ENCODE data around the gene SLC49A3.
"Not testable (repeated sequence)": the region's sequence is repeated elsewhere in the genome, so short reads cannot be mapped to it uniquely, and the experiment has no call there.

SLC49A3 gene

DNA sequence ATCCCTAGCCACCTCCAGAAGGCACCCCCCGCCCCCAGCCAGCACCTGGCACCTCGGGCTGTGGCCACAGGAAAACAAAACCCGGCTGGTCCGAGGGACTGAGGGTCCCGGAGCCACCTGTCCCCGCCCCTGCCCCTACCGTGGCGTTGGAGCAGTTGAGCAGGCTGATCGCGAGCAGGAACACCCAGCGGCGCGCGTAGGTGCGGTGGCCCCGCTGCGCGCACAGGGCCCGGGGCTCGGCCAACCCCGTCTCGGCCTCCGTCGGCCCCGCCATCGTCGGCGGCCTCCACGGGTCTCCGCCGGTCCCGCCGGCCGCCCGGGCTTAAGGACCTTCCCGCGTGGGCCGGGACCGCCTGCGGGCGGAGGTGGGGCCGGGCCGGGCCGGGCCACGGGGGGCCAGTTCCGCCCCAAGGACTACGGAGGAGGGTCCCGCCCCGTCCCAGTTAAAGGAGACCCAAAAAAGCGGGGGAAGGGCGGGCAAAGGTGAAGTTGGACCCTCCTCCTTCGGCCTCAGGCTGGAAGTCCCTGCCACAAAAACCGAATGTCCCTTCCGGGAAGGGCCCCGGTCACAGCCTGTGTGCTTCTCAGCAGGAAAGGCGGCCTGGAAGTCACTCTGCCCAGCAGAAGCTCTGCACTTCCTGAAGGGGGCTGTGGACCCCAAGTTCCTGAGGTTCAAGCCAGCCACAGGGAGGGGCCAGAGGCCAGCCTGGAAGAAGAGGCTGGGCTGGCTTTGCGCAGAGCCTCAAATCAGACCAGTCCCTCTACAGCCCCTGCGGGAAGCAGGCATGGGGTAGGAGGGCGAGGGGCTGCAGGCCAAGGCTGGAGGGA is at the start of gene SLC49A3:
Gene SLC49A3 (minus strand): TSS at position 298 of the 828 bp plus-strand sequence. CDS start 24 bp downstream, at position 274.
- DNase-seq, result peak; percentile 43

GRCh38 chr4:736561-736960 is 47.6 kb upstream of the SLC49A3 start:
- DNase-seq, result not testable (repeated sequence)

- no peak for DNase-seq
Observed at GRCh38 chr4:735583-735982, 46.6 kb upstream of the SLC49A3 start.

DNA sequence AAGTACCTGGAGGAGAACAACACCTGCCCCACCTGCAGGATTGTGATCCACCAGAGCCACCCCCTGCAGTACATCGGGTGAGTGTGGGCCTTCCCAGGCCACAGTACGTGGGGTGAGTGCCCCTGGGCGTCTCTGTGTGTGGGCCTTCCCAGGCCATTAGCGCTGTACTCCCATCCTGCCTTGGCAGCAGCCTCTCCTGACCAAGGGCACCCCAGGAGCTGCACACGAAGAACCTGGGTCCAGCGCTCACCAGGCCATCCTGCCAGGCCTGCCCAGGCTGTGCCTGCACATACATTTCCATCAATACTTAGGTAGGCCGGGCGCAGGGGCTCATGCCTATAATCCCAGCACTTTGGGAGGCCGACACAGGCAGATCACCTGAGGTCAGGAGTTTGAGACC is 46.0 kb upstream of the SLC49A3 start:
- DNase-seq, result no peak

GRCh38 chr4:734075-734474 is 45.1 kb upstream of the SLC49A3 start:
- DNase-seq, result no peak

DNA sequence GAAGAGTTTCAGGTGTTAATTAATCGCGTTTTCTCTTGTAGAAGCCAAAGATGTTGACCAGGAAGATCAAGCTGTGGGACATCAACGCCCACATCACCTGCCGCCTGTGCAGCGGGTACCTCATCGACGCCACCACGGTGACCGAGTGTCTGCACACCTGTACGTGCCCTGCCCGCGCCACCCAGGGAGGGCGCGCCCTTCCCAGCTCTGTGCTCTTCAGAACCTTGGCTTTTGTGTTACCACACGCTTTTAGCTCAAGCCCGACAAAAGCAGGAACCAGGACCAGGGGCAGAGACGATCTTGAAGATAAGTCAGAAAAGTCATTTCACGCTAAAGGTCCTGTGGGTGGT is 44.7 kb upstream of the SLC49A3 start:
- no peak for DNase-seq

DNA sequence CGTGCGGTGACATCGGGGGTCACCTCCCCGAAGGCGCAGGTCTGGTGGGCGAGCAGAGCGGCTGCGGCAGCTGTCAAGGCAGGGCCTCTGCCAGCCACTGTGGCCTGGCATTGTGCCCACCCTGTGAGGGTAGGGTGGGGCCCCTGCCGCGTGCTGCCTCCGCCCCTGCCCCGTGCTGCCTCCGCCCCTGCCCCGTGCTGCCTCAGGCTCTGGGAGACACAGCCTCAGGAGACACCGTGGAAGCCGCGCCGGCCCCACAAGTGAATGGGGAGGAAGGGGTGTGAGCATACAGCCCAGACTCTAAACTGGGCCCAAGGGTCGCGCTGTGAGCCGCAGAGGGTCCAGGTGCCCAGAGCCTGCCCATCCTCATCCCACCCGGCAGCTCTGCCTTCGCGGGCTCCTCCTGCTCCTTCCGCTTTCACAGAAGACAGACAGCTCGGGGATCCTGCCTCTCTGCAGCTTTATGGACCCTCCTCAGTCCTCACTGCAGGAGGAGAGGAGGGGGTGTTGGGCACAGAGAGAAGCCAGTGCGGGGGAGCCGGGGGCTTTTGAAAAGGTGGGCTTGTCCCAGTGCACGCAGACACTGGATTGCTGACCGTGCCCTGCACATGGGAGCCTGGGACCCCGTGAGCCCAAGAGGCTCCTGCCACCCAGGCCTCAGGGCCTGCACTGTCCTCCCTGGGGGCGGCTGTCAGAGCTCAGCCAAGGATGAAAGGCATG is 44.1 kb upstream of the SLC49A3 start:
- DNase-seq, result no peak

DNA sequence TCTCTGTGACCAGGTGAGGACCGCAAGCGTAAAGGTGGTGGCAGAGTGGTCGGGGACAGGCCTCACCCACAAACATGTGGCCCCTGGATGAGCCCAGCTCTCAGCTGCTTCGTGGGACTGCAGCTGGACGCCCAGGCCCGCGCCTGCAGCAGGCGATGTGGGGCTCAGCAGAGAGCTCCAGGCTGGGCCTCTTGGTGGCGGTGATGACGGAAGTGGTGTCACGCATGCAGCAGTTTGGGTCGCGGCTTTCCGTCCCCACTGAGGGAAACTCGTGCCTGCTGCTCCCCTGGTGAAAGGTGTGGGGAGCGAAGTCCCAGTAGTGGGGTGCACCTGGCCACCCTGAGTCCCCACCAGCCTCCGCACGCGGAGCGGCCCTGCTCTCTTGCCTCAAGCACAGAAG is 43.5 kb upstream of the SLC49A3 start:
- no peak for DNase-seq

DNA sequence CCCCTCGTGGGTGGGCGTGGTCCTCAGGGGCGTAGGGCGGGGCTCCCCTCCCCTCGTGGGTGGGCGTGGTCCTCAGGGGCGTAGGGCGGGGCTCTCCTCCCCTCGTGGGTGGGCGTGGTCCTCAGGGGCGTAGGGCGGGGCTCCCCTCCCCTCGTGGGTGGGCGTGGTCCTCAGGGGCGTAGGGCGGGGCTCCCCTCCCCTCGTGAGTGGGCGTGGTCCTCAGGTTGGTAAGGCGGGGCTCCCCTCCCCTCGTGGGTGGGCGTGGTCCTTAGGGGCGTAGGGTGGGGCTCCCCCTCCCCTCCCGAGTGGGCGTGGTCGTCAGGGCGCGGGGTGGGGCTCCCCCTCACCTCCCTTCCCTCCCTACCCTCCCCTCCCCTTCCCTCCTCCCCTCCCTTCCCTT is 43.0 kb upstream of the SLC49A3 start:
- not testable (repeated sequence) for DNase-seq

GRCh38 chr4:730946-731904 is 42.3 kb upstream of the SLC49A3 start:
- not testable (repeated sequence) for DNase-seq

DNA sequence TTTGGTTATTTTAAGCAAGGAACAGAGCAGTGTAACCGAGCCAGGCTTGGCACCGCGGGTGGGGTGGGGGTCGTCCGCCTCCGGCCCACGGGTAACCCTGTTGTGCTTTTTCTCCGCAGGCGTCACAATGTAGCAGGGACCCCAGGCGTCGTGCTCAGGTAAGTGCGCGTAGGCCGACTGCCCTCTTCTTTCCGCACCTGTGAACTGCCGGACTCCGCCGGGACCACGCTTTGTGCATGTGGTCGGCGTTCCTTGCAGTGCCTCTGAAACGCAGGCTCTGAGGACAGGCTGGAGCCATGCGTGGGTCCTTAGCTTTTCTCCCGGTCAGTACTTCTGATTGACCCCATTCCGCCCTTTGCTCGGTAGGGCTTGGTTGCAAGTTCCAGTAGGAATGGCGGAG is 41.6 kb upstream of the SLC49A3 start:
- DNase-seq, result no peak

DNA sequence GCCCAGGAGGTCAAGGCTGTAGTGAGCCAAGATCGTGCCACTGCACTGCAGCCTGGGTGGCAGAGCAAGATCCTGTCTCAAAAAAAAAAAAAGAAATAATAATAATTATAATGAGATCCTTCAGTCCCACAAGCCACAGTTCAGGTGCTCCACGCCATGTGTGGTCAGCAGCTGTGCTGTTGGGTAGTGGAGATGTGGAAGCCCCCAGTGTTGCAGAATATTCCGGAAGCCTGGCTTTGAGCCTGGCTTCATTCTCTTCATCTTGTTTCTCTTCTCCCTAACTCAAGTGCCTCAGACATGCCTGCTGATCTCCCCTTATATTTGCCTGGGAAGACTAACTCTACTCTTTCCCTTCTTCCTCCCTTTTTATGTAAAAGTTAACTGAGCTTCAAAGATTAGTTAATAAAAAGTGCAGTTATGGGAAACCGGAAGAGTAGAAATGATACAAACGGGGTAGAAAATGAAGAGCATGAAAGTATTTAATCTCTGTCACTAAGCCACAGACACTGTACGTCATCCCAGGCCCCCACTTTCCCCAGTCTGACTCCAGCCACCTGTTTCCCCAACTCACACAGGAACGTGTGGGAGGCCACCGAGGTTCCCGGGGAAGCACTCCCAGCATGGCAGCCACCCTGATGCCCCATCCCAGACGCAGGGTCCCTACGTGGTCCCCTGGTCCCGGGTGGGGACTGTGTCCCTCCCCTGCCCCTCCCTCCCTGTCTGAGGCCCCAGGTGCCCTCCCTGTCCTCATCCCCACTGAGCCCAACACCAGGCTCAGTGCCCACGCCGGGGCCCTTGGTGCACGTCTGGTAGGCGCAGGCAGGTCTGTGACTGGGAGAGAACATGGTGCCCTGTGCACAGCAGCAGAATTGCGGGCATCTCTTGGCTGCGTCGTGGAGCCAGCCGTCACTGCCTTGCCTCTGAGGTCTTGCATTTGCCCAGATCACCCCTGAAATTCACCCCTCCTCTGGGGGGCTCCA is 40.7 kb upstream of the SLC49A3 start:
- DNase-seq, result no peak

GRCh38 chr4:727576-727975 is 38.6 kb upstream of the SLC49A3 start:
- DNase-seq, result no peak

- no peak for DNase-seq
Observed at GRCh38 chr4:726838-727237, 37.9 kb upstream of the SLC49A3 start.

DNA sequence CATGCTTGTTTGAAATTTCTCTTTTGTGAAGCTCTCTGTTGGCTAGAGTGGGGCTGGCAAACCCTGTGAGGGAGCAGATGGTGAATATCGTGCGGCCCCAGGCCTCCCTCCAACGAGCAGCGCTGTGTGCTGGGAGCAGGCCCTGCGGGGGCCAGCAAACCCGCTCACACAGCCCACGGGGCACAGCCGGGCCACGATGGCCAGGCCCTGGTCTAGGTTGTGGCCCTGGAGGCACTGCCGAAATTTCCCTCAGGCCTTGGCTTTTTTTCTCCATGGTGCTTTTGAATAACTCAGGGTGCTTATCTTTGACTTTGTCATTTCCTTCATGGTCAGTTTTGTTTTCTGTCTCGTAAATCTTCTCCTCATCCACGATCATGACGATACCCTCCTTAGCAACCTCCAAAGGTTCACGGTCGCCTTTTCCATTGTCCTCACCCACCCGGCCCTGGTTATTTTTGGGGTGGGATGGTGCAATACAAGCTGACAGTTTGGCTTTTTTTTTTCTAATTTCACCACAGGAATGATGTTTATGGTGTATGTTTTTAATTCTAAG is 37.4 kb upstream of the SLC49A3 start:
- DNase-seq, result no peak

- no peak for DNase-seq
Observed at GRCh38 chr4:725391-726234, 36.7 kb upstream of the SLC49A3 start.

DNA sequence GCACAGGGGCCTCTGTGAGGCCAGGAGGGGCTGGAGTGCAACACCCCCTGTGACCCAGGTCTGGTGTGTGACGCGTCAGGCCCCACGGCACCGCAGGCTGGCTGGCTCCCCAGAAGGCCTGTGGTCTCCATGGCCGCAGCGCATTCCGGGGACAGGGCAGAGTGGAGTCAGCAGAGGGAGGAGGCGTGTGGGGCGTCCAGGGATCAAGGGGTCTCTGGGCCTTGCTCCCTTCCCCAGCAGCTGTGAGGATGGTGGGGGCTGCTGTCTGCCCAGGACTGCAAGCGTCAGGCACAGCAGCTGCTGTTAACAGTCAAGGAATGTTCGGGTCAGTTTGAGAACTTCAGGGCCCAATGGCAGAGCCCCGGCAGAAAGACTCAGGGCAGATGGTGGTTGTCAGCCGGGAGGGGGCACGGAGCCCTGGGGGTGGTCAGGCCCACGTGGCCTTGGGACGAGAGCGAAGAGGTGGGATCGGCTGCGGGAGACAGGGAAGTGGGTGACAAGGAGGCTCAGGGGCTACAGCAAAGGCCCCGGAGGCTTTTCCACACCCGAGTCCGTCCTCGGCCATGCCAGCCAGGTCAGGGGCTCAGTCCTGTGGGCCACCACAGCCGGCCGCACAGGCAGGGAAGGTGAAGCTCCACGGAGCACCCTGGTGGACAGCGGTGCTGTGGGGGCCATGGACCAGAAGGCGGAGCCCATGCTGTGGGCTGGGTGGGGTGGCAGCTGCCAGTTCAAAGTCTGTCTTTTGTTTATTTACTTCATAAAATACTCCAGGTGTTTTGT is 35.0 kb upstream of the SLC49A3 start:
- DNase-seq, result no peak

DNA sequence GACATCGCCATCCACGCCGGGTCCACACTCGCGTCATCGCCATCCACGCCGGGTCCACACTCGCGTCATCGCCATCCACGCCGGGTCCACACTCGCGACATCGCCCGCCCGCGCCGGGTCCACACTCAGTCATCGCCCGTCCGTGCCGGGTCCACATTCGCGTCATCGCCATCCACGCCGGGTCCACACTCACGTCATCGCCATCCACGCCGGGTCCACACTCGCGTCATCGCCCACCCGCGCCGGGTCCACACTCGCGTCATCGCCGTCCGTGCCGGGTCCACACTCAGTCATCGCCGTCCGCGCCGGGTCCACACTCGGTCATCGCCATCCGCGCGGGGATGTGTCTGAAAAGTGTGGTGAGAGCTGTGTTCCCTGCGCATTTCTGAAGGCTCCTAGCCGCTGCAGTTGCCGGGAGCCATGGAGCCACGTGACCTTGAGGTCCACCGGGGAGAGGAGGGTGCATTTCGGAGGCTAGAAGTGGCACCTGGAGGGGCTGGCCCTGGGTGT is 34.0 kb upstream of the SLC49A3 start:
- no peak for DNase-seq

DNA sequence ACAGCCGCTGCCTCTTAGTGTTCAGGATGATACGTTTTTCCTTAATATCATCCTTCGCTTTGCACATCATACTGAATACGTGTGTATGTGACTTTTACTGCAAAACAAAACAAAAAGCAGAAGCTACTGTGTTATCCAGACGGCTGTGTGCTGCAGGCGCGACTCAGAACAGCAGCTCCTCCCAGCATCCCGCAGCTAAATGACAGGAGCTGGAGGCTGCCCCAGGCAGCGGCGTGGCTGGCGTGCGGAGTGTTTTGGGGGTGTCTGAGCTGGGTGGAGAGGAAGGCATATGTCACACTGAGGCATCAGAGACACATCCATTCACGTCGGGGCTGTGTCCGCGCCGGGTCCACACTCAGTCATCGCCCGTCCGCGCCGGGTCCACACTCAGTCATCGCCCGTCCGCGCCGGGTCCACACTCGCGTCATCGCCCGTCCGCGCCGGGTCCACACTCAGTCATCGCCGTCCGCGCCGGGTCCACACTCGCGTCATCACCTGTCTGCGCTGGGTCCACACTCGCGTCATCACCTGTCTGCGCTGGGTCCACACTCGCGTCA is 33.3 kb upstream of the SLC49A3 start:
- no peak for DNase-seq

All from suppressor macrophage treated with lipopolysaccharide for 4 hours (primary cell).